ENCODE measurements around the gene GNAI3.
A peak's percentile ranks its signal among the peaks of the same experiment; 100 is the strongest.

GNAI3 gene

DNA sequence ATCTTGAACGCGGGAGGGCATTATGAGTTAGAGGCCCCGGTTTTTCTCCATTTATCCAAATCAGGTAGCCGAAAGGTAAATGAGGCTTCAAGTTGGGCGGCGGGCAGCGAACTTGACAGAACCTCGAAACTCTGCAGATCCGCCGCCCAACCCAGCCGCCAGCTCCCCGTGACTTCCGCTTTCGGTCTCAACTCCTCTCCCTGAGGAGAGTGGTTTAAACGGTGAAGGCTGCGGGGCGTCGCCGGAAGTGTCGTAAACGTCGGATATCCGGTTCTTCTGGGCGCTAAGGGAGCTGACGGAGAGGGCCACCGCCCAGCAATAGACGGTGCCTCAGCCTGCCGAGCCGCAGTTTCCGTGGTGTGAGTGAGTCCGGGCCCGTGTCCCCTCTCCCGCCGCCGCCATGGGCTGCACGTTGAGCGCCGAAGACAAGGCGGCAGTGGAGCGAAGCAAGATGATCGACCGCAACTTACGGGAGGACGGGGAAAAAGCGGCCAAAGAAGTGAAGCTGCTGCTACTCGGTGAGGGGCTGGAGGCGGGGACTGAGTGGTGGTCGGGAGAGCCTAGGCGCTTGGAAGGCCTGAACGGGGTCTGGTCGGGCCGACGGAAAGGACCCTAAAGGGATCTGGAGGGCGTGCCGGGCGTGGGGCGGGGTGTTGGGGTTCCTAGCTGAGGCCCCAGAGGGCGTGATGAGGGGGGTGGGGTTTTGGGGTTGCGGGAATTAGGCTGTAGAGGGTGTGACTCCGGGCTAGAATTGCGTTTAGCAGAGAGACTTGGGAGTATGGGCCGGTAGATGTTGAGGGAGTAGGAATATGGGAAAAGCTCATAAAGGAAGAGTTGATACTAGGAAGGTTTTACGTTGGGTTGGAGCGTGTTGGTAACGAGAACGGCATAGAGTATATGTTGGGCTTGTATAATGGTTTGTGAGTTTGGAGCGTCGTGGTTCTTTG is at the start of gene GNAI3:
Gene GNAI3 (plus strand): TSS at position 295 of the 947 bp plus-strand sequence. CDS start 106 bp downstream, at position 401.
- peak; percentile 94 for DNase-seq

DNA sequence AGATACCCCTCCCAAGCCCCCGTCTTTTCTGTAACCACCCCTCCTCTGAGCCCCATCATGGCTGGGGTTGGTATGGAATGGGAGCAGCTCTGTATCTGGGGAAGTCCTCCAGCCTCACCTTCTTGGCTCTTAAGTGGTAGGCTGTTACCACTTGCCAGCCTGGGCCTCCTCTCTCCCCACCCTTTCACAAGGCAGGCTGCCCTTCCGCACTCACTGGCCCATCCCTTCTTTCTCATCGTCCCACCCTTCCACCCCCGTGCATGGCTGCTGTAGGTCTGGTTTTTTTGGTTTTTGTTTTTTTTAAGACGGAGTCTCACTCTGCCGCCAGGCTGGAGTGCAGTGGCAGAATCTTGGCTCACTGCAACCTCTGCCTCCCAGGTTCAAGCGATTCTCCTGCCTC is 49.3 kb upstream of the GNAI3 start:
- DNase-seq: no peak

DNA sequence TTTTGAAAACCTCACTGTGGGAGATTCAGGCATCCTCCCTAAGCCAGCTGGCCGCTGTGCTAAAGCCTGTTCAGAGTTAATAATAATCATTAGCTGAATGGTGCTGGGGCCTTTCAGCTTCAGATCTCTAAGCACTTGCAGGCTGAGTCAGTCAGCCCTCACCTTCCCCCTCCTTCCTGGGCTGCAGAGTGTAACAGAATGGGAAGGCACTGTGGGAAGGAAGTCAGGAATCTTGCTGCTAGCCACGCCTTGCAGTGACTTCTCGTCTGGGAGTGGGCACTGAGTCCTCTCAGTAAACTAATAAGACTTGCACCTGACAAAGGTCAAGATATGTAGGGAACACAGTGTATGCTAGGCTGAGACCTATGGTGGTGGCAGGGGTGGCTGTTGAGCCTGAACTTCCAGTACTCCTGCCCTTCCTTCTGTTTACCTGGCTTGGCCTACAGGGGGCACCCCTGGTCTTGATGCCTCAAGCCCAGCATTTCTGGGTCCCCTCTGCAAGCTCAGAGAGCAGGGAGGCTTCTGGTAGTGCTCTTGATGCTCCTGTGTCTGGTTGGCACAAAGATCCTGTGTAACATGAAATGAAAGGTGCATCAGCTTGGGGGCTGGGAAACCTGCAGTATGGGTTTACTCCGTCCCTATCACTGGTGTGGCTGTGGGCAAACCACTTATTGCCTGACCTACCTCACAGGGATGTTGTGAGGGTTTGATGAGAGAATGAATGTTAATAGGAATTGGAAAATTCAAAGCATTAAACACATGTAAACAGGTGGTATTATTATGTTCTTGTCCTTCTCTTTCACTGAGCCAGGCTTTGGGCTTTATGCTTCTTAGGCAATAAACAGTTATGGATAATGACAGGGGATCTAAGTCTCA is 48.5 kb upstream of the GNAI3 start:
- peak; percentile 11 for DNase-seq

DNA sequence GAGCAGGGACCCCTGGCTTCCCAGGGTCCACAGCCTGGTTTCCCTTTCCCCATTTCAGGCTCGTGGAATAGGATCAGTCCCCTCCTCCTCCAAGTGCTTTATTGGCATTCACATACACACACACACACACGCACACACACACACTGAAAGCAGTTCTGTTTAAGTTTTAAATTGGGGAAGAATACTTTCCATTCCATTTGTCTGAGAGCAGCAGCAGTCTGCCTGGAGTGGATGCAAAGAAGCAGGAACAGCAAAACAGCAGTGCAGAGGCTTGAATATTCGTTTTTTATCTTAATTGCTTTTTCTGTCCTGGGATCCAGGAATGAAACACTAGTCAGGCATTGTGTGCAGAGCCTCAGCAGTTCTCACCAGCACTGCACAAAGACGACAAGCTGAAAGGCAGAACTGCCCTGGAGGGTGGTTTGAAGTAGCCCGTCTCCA is 47.5 kb upstream of the GNAI3 start:
- no peak for DNase-seq

DNA sequence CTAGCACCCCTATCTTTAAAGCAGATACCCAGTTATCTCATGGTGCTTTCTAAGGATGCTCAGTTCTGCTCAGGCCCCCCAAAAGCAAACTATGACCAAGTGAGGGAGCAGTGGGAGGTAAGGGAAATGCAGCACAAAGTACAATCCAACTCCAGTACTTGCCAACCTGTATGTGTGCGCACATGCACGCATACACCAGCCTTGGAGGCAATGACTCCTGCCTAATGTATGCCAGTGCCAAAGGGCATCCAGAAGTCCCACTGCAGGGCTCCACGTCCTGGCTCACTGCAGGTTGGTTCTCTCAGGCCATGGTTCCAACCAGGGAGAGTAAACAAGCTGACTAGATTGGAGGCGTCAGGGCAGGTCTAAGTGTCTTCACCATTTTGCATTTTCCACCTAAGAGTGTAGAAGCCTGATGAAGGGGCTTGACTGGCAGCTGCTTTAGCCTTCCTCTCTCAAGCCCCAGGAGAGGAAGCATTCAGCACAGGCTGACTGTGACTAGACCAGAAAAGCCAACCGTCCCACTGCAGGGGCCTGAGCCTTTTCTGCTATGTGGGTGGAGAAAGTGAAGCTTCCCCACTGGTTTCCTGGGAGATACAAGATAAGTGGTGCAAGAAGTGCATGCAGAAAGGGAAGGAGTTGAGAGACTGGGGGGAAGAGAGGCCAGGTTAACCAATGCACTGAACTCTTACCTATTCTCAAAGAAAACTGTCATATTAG is 46.6 kb upstream of the GNAI3 start:
- no peak for DNase-seq

DNA sequence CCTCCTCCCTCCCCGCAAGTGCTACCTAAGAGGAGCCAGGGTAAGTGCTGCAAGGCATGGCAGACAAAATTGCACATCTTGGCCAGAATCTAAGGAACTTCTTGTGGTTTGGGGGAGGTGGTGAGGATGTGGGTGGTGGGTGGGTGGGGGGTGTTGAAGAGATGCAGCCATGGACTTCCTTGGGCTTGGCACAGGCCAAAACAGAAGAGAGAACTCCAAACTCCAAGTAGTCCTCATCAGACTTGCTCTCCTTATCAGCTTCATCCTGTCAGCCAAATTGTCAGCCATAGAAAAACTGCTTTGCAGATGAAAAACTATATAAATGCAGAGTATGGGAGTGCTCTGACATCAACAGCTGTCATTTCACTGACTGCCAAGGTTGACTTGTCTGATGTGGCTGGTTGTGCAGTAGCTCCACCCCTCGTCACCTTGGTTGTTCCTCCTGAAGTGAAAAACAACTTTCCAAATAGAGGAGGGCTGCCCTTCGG is 46.0 kb upstream of the GNAI3 start:
- DNase-seq: no peak

DNA sequence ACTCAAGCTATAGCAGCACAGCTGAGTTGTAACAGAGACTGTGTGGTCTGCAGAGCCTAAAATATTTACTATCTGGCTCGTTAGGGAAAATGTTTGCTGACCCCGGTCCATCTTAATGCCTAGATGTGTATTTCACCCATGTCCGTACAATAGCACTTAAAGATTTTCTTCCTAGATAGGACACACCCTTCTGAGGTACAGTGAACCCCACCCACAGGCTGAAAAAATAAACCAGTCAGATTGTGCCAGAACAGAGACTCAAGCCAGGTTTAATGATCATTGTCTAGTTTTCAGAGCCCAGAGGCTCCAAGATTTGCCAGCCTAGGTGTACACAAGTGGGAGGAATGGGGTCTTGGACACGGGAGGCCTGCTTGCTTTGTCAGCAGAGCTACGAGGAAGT is 44.5 kb upstream of the GNAI3 start:
- DNase-seq: peak; percentile 10

DNA sequence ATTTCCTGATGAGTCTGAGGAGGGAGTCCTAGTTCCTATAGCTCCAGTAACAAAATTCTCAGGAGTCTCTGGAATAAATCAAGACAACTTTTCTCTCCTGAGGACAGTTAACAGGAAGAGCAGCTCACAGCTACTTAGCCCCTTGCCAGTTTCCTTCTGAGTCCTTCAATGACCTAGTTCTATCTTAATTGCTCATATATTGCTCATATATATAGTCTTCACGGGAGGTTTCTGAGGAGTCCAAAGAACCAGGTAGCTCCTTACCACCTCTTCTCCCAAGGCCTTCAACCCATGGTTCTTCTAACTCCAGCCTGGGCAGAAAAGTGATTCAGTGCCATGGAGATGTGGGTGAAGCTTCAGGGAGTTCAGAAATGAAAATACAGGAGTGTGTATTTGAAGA is 43.4 kb upstream of the GNAI3 start:
- no peak for DNase-seq

DNA sequence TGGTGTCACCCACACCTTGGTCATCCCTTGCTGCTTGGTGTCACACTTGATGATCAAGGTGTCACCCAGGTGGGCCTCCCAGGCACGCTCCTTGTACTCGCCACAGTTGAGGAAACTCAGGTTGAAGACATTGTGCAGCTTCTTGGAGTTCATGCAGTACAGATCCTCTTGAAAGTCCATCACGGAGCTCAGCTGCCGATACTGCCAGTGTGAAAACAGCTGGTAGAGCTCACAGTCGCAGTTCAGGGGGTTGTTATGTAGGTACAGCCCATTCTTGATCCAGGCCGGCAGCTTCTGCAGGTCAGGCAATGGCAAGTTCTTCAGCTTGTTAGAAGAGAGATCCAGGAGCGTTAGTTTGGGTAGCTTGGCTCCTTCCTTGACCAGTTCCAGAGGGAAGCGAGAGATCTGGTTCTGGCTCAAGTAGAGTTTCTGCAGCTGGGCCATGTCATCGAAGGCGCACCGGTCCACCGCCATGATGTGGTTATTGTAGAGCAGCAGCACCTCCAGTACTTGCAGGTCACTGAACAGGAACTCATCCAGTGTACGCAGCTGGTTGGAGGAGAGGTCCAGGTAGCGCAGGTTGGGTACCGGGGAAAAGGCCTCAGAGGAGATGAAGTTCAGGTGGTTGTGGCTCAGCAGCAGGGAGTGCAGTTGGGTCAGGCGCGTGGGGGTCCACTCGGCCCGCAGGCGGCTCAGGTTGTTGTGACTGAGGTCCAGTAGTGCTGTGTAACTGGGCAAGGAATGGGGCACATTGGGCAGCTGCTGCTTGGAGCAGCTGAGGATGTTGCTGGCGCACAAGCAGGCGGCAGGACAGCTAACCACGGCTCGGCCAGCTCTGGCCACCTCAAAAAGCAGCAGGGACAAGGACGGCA is 40.2 kb upstream of the GNAI3 start:
- DNase-seq: no peak

DNA sequence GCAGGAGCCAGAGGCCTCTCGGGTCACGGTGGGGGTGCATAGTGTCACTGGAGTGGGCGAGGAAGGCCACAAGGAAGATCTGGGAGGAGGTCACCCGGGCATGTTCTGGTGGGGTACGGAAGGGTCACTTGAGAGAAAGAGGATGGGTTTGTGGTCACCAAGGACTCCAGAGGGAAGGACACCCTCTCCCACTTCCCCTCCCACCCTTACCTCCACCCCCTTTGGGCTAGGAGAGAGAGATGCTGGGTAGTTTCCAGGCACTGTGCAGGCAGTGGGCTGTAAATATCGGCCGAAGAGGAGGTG is 39.6 kb upstream of the GNAI3 start:
- no peak for DNase-seq

DNA sequence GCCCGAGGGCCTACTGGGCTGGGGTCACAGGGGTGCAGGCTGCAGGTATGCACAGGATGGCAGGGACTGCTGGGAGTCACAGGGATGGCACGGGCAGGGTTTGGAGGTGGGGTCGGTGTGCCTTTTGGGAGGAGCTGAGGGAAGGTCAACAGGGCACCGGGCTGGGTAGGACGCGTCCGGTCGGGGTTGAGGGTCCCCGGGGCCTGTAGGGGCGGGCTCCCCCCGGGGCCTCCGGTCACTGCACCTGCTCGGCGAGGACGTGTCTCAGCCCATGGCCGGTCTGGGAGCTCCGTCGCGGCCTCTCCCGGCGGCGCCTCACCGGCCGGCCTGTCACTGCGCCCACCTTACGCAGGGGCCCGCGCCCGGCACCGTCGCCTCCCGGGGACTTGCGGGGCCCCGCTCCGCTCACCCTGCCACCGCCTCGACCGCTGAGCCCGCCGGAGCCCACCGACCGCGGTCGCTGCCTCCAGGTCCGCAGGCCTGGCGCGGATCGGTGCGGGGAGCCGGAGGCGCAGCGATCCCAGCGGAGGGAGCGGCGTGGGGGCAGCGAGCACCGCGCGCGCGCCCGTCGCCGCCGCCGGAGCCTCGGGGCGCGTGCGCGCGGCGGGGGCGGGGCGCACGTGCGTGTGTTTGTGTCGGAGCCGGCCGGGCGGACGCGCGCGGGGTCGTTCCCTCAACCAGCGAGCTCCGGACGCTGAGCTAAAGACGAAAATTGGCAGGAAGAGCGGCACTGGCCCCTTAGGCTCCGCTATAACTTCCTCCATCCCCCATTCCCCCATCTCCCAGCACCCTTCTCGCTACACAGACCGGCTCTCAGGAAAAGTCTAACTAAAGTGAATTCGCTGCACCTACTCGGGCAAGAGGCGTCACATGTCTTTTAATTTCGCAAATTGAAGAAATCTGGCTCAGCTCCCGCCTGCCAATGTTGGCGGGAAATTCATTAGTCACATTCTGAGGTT is 39.0 kb upstream of the GNAI3 start, which contains the start of gene AMIGO1:
Gene AMIGO1 (minus strand): TSS at position 552 of the 959 bp plus-strand sequence. CDS start 815 bp downstream, outside the sequence.
- peak; percentile 65 for DNase-seq

DNA sequence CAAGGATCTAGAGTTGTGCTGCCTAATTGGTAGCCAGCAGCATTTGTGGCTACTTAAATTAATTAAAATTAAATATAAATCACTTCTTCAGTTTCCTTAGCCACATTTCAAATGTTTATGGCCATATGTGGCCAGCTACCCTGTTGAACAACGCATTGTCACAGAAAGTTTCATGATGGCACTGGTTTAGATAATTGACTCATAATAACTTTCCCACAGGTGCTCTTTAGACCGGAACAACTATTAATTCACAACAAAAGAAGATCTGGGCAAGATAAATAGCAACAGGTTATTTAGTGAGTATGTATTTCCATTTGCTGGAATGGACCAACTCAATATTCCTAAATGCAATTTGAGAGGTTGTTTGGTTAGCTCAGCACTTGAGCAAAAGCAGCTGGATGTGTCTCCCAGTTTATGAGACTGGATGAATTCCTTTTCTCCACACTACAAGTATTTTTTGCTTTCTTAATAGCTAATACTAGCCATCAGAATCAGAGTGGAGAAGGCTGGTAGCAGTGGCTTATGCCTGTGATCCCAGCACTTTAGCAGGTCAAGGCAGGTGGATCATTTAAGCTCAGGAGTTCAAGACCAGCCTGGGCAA is 35.2 kb upstream of the GNAI3 start:
- peak; percentile 39 for DNase-seq

DNA sequence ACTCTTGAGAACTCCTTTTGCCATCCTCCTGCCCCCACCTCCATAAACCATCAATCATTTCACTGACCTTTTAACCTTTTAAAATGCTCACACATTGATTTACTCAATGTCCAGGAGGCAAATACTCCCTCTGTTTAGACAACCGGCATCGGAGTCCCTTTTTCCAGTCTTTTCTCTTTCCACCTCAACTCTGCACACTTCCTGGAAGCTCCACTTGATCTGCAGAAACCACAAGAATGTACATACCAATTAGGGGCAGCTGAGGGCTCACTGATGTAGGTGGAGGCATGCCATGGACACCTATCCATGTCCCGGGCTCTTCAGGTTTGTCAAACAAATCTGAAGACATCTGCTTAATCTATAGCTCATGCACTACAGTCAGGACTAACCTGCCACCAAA is 33.6 kb upstream of the GNAI3 start:
- DNase-seq: no peak

DNA sequence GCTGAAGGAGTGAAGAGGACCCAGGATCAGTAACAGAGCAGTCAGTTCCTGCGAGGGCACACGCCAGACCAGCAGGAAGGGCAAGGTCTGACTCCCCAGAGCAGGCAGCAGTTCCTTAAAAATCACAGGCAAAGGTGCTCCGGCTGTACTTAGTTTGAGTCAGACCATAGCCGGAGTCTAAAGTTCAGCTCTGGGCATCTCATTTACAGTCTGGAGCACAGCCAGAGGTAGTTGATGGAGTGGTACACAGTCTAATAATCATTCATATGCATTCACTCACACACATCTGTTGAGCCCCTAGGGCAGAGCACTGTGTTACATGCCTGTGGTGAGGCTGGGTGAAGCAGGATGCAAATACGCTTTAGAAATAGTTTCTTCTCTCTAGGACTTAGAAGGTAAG is 31.5 kb upstream of the GNAI3 start:
- DNase-seq: peak; percentile 31

DNA sequence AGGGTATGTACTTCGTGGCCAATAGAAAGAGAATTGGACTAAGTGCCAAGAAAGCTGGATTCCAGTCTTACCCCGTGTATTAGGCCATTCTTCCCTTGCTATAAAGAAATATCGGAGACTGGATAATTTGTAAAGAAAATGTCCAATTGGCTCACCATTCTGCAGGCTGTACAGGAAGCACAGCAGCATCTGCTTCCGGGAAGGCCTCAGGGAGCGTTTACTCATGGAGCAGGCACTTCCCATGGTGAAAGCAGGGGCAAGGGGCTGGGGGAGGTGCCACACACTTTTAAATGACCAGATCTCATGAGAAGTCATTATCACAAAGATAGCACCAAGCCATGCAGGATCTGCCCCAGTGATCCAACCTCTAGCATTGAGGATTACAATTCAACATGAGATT is 31.1 kb upstream of the GNAI3 start:
- no peak for DNase-seq

DNA sequence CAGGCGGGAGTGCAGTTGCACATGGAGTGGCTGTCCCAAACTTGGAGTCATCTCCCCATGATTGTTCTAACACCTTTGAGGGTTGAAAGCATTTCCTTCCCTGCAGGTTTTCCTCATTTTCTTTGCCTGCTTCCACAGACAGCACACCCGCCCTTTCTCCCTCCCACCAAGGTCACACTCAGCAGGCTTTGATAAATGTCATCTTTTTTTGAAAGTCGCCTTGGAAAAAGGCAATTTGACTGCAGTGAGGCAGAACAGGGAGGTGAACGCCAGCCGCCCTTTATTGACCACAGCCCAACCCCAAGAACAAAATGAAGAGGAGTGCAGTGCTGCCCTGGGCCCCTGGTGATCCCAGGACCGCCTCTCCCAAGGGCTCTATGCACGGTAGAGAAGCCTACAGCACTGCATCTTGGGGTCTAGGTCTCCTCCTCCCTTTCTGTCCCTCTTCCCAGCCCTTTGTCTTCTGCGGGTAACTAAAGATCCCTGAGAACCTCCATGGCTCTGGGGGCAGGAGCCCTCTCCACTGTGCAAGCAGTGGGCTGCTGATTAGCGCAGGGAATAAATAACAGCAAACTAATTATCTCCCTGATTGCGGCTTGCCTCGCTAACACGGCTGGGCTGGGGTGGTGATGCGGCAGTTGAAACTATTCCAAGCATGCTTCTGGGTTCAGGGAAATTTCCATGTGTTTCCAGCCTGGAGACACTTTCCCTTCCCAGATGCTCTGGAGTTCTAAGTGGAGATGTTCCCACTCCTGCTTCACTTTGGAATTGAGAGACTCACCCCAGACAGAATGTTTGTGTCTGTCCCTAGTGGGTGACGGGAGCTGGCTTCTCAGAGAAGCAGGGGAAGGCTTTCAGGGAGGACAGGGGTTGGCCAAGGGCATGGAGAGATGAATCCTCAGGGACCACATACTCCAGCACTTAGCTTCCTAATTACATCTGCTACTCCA is 27.1 kb upstream of the GNAI3 start:
- DNase-seq: no peak

DNA sequence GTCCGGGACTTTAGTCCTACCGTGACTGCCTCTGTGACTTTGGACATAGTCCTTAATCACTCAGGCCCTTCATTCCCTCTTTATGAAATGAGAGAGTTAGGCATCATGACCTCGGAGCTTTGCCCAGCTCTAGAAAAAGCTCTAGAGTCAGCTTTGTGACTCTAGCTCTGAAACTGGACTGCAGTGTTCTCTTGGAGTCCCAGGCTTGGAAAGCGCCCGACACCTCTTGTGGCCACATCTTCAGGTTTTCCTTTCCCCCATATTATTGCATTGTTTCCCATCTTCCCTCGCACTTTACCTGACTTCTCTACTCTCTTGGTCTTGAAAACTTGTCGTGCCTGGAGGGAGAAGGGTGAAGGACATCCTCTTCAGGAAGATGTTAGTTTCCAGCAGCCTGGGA is 26.4 kb upstream of the GNAI3 start:
- no peak for DNase-seq

DNA sequence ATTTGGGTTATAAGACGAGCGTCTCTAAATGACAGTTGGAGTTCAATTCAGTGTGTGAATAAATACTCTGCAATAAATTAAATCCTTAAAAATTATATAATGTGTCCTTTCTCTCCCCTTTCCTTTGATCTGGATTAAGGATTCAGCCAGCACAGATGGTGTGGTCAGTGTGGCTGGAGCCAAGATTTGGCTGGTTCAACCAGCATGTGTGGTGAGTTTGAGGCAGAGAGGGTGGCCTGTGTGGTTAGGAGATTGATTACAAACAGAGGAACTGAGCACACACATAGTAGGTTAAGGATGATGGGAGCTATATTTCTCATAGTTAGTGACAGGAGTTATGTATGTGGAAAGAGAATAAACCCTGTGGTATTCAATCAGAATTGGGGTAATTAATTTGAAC is 24.7 kb upstream of the GNAI3 start:
- DNase-seq: no peak

Data from DMS79 treated with DMSO at 0.1 percent for 48 hours (cell line).